ENCODE measurements around the gene SDCCAG8.

DNA sequence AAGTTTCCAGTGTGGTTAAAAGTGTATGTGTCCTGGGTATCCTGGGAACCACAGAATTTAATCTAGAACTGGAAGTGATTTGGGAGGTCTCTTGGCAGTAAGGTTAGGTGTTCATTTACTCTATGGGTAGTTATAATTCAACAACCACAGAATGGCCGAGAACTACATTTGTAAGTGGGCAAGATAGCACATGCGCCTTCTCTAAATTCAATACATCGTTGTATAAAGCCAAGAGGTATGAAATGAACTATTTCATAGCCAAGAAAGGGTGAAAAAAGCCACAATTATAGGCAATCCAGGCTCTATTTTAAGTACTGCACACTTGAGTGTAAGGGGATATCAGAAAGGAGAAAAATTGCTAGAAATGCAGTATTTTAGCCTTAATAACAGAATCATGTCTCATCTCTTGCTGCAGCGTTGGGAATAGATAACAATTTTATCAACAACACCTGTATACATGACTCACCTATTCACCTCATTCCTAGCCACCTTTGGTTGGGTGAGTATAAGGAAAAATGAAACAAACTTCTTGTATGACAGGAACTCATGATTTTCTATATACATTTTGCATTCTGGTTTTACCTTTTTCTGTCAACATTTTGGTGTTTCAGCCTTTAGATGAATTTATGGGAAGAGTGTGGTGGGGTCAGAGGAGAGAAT is 4.5 kb downstream of the SDCCAG8 start:
- no peak for TF ChIP-seq POLR2A (IDR thresholded peaks at IDR 0.05)
- TF ChIP-seq, protein P1, sequence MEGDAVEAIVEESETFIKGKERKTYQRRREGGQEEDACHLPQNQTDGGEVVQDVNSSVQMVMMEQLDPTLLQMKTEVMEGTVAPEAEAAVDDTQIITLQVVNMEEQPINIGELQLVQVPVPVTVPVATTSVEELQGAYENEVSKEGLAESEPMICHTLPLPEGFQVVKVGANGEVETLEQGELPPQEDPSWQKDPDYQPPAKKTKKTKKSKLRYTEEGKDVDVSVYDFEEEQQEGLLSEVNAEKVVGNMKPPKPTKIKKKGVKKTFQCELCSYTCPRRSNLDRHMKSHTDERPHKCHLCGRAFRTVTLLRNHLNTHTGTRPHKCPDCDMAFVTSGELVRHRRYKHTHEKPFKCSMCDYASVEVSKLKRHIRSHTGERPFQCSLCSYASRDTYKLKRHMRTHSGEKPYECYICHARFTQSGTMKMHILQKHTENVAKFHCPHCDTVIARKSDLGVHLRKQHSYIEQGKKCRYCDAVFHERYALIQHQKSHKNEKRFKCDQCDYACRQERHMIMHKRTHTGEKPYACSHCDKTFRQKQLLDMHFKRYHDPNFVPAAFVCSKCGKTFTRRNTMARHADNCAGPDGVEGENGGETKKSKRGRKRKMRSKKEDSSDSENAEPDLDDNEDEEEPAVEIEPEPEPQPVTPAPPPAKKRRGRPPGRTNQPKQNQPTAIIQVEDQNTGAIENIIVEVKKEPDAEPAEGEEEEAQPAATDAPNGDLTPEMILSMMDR (IDR thresholded peaks at IDR 0.05), result no peak
